ENCODE results near the gene ANKFN1.
A peak's percentile ranks its signal among the peaks of the same experiment; 100 is the strongest.

ANKFN1 gene

DNA sequence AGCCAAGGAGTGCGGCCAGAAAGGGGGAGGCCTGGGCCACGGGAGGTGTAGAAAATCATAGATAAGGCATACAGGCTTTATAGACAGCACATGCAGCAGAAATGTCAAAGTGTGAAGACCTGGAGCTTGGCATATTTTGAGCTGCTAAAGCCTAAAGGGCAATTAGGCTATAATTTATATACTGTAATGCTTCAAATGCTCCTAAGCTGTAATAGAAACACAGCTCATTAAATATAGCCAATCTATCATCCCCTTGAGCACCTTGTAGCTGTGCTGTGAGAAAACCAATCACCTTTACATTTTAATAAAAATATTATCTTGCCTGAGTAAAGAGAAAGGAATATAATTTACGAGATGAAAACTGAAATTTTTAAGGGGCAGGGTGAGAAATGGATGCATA, 342.3 kb downstream of the ANKFN1 start:
- TF ChIP-seq, protein P1, sequence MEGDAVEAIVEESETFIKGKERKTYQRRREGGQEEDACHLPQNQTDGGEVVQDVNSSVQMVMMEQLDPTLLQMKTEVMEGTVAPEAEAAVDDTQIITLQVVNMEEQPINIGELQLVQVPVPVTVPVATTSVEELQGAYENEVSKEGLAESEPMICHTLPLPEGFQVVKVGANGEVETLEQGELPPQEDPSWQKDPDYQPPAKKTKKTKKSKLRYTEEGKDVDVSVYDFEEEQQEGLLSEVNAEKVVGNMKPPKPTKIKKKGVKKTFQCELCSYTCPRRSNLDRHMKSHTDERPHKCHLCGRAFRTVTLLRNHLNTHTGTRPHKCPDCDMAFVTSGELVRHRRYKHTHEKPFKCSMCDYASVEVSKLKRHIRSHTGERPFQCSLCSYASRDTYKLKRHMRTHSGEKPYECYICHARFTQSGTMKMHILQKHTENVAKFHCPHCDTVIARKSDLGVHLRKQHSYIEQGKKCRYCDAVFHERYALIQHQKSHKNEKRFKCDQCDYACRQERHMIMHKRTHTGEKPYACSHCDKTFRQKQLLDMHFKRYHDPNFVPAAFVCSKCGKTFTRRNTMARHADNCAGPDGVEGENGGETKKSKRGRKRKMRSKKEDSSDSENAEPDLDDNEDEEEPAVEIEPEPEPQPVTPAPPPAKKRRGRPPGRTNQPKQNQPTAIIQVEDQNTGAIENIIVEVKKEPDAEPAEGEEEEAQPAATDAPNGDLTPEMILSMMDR (IDR thresholded peaks at IDR 0.05; ENCODE audit: control extremely low read depth, extremely low read depth, low read depth, missing control alignments) = no peak
- CTCF ChIA-PET = interaction anchor here (1.5 kb wide), 1 partner anchor 11 kb away, joined by 4 read pairs; no protein-coding TSS in a partner anchor
- POLR2A ChIA-PET = no interaction called here
- no peak for DNase-seq (ENCODE audit: extremely low spot score)

DNA sequence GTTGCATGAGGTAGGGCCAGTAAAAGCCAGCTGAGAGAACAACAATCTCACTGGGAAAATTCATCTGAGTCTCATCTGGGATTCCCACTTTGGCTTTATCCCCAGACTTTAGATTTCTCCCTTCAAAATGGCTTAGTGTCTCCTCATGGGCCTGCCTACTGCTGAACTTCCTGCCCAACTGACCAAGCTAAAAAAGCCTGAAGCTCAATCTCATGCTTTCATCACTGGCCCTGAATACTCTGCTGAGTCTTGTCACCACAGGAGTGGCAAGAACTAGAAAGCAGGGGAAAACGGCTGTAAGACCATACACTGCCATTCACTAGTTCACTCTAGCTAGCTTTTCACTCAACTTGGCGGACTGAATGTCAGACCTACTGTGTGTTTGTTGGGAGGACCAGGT, 343.9 kb downstream of the ANKFN1 start:
- DNase-seq (ENCODE audit: extremely low spot score) = no peak
- TF ChIP-seq, protein P1 (IDR thresholded peaks at IDR 0.05; ENCODE audit: control extremely low read depth, extremely low read depth, low read depth, missing control alignments) = no peak
- ChIA-PET CTCF (interaction anchor here (0.9 to 1.5 kb wide), 4 partner anchors 10 to 29 kb away, joined by 3 to 4 read pairs (median 3); no protein-coding TSS in a partner anchor), POLR2A (no interaction called here)

DNA sequence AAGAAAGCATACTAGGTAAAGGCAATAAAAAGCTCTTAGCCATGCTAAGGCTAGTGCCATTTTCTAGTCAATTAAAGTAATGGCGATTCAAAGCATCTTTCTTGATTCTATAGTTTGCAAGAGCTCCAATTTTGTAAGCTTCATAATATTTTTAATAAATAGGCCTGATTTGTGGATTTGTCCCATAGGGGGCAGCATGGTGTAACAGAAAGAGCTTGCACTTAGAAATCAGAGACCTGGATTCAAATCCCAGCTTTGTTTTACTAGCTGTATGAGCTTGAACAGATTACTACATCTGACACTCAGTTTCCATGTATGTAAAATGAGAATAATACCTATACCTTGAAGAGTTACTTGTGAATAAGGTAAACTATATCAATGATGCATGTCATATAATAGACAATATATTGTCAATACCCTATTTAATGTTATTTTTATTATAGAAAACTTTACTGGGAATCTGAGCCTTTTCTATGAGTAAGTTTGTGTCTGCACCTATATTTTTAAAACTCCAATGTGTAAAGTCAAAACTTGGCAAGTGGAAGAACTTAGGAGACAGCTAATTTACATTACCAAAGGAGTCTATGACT, 346.6 kb downstream of the ANKFN1 start:
- DNase-seq (ENCODE audit: extremely low spot score) = no peak
- TF ChIP-seq, protein P1 (IDR thresholded peaks at IDR 0.05; ENCODE audit: control extremely low read depth, extremely low read depth, low read depth, missing control alignments) = peak; percentile 29
- CTCF ChIA-PET = interaction anchor here (0.7 to 3.1 kb wide), 17 partner anchors 9 to 280 kb away, joined by 3 to 19 read pairs (median 4); no protein-coding TSS in a partner anchor
- POLR2A ChIA-PET = no interaction called here

DNA sequence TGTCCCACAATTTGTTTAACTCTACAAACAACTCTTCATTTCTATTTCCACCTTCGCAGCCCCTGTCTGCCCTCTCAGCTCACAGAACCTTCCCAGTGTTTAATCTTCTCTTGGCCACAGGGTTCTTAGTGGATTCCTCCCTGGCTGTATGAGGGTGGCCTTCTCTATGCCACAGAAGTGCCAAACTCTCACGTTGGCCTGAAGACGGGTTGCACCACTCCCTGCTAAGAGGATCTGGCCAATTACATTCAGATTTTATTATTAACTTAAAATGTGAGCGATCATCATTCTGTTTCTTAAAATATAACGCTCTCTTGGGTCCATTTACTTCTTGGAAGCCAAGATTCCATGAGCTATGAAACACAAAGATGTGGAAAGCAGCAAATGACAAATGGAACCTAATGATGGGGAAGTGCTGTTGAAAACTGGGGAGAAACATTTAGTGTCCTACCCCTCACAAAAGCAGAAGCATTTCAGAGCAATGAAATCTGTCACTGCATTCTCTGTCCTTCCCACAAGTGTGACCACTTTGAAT, 348.9 kb downstream of the ANKFN1 start:
- DNase-seq (ENCODE audit: extremely low spot score) = no peak
- CTCF ChIA-PET = interaction anchor here (0.8 to 3.1 kb wide), 5 partner anchors 15 to 721 kb away, joined by 3 to 9 read pairs (median 6); no protein-coding TSS in a partner anchor
- TF ChIP-seq, protein P1 (IDR thresholded peaks at IDR 0.05; ENCODE audit: control extremely low read depth, extremely low read depth, low read depth, missing control alignments) = no peak

DNA sequence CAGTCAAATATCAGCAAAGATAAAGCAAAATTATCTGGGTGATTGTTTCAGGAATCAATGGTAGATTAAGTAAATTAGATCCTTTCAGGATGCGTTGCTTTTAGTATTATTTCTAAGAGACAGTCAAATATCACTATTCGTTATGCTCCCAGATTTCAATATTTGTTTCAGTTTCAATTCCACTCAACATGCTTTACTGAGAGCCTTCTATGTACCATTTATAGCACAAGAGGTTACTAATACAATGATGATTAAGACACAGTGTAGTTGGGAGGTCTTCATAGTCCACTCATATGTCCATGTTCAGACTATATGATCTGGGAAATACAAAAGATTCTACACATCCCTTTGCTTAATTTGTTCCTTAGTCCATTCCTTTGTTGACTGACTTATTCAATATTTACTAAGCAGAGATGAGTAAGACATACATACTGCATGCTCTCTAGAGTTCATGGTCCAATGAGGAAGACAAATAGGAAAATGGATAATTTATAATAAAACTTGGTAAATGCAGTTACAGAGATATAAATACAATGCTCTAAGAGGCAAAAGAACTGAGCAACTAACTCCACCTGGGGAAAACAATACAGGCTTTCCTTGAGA, 352.0 kb downstream of the ANKFN1 start:
- DNase-seq (ENCODE audit: extremely low spot score) = no peak

More for the DNA sequence above, 348.9 kb downstream of the ANKFN1 start:
- POLR2A ChIA-PET = no interaction called here

DNA sequence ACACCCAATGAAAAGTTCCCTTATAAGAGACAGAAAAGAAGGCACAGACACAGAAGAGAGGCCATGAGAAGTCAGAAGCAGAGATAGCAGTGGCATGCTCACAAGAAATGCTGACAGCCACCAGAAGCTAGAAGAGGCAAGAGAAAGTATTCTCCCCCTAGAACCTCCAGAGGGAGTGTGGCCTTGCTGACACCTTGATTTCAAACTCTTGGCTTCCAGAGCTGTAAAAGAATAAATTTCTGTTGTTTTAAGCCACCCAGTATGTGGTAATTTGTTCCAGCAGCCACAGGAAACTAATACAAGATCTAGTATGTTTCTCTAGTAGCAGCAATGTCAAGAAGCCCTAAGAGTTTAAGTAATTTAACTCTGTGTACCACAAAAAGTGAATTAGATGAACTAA, 353.1 kb downstream of the ANKFN1 start:
- ChIA-PET CTCF (no interaction called here), POLR2A (no interaction called here)
- DNase-seq (ENCODE audit: extremely low spot score) = no peak
- TF ChIP-seq, protein P1 (IDR thresholded peaks at IDR 0.05; ENCODE audit: control extremely low read depth, extremely low read depth, low read depth, missing control alignments) = no peak

More for the DNA sequence above, 352.0 kb downstream of the ANKFN1 start:
- ChIA-PET CTCF (no interaction called here), POLR2A (no interaction called here)
- TF ChIP-seq, protein P1 (IDR thresholded peaks at IDR 0.05; ENCODE audit: control extremely low read depth, extremely low read depth, low read depth, missing control alignments) = no peak
